HCT116 (cell line): ENCODE results near the gene LIPT1. TPM values are rescaled to one million over a fixed set of nuclear protein-coding genes. Genes with fewer than 3 reads are reported as not detected.

Experiments used
- ATAC-seq: fragments of 200-7000 bp; cut with Tn5 transposase; 2 replicates; pipeline ENCODE4 v1.9.1; 2020; ENCODE audit warnings: mild to moderate bottlenecking, moderate library complexity
- BruUV-seq: library from RNA; stranded (reverse); fragments of 400-500 nt; replicated peaks from 2 replicates; lab custom pipeline; 2021; lab: Mats Ljungman, UMichigan
- CTCF ChIA-PET: fragments of 300-600 bp; sonication (Branson Sonifier 250); formaldehyde crosslinking; loops from one replicate; lab custom pipeline; 2021; ENCODE audit warnings: antibody characterized with exemption; lab: Charles Lee
- POLR2A ChIA-PET: fragments of 300-600, 350-600 bp; sonication (Branson Sonifier 250); formaldehyde crosslinking; loops from one replicate; lab custom pipeline; 2021; ENCODE audit warnings: antibody characterized with exemption; lab: Charles Lee
- RAD21 ChIA-PET, 2 experiments: fragments of 300-600 bp; sonication (Branson Sonifier 250); formaldehyde crosslinking; loops; one replicate each; lab custom pipeline; 2023; ENCODE audit warnings: low total read pairs in 2 of 2; ENCODE audit not compliant: uncharacterized antibody in 2 of 2, unreplicated experiment in 2 of 2, low non-redundant PET in 1 of 2; lab: Charles Lee
- DNase-seq: peaks from one replicate; pipeline ENCODE4 v3.0.0-alpha.2; 2010; ENCODE audit warnings: low read depth, low spot score
- H2AFZ ChIP-seq: fragments of 200-600 bp; shearing (Covaris generic), sonication (generic); 2 replicates; pipeline ENCODE4 v1.6.1; 2017; ENCODE audit warnings: low read depth, mixed run types, mixed read lengths, antibody characterized with exemption, low read length; ENCODE audit not compliant: poor library complexity, severe bottlenecking
- H3K27ac ChIP-seq: 2 replicates; pipeline ENCODE4 v1.5.1; 2012; ENCODE audit warnings: low read depth, low read length
- H3K27me3 ChIP-seq: fragments of 200-600 bp; sonication (generic); 2 replicates; pipeline ENCODE4 v1.6.1; 2016; ENCODE audit warnings: mixed run types, low read length, mixed read lengths; ENCODE audit not compliant: insufficient read depth
- H3K36me3 ChIP-seq, 2 experiments: fragments of 200-500 bp in 1 of 2; fragments of 200-600 bp in 1 of 2; sonication (Bioruptor generic) in 1 of 2; sonication (generic) in 1 of 2; 2 replicates each; pipeline versions ENCODE4 v1.5.1 to v1.6.1; 2014 to 2016; ENCODE audit warnings: low read length in 2 of 2, inconsistent platforms in 1 of 2, mixed read lengths in 1 of 2, mixed run types in 1 of 2; ENCODE audit not compliant: insufficient read depth in 2 of 2, control insufficient read depth in 1 of 2
- H3K4me1 ChIP-seq, 2 experiments: fragments of 200-600 bp in 1 of 2; sonication (generic) in 1 of 2; 2 replicates each; pipeline versions ENCODE4 v1.5.1 to v1.6.1; 2012 to 2017; ENCODE audit warnings: low read length in 2 of 2, inconsistent platforms in 1 of 2, mild to moderate bottlenecking in 1 of 2, mixed read lengths in 1 of 2, mixed run types in 1 of 2, moderate library complexity in 1 of 2; ENCODE audit not compliant: insufficient read depth in 2 of 2, control insufficient read depth in 1 of 2
- H3K4me2 ChIP-seq: fragments of 200-600 bp; sonication (generic); 2 replicates; pipeline ENCODE4 v1.6.1; 2017; ENCODE audit warnings: mixed run types, low read length, mixed read lengths
- H3K4me3 ChIP-seq, 2 experiments: fragments of 200-600 bp in 1 of 2; sonication (generic) in 1 of 2; replicated peaks in 1 of 2; 2 replicates each; pipeline ENCODE4 v1.5.1; 2011 to 2016; ENCODE audit warnings: low read length in 2 of 2, control low read depth in 1 of 2, low read depth in 1 of 2, mild to moderate bottlenecking in 1 of 2, mixed read lengths in 1 of 2, mixed run types in 1 of 2
- H3K79me2 ChIP-seq: fragments of 200-600 bp; sonication (generic); 2 replicates; pipeline ENCODE4 v1.6.1; 2017; ENCODE audit warnings: mild to moderate bottlenecking, mixed run types, low read length, moderate library complexity, mixed read lengths; ENCODE audit not compliant: insufficient read depth
- H3K9ac ChIP-seq: fragments of 200-600 bp; sonication (generic); 2 replicates; pipeline ENCODE4 v1.6.1; 2016; ENCODE audit warnings: low read length, mixed read lengths
- H3K9me2 ChIP-seq: fragments of 200-600 bp; sonication (generic), shearing (Covaris generic); 2 replicates; pipeline ENCODE4 v1.6.1; 2017; ENCODE audit warnings: mixed run types, mild to moderate bottlenecking, moderate library complexity; ENCODE audit not compliant: insufficient read depth
- H3K9me3 ChIP-seq, 2 experiments: fragments of 200-500 bp in 1 of 2; fragments of 200-600 bp in 1 of 2; sonication (Bioruptor generic) in 1 of 2; sonication (generic) in 1 of 2; 2 replicates each; pipeline ENCODE4 v1.6.1; 2014 to 2017; ENCODE audit warnings: low read length in 2 of 2, mixed read lengths in 2 of 2, inconsistent platforms in 1 of 2, low read depth in 1 of 2, mild to moderate bottlenecking in 1 of 2, mixed run types in 1 of 2, moderate library complexity in 1 of 2; ENCODE audit not compliant: control insufficient read depth in 1 of 2, insufficient read depth in 1 of 2
- H4K20me1 ChIP-seq: fragments of 200-600 bp; sonication (generic), shearing (Covaris generic); 2 replicates; pipeline ENCODE4 v1.6.1; 2017; ENCODE audit warnings: mixed run types, mild to moderate bottlenecking, moderate library complexity; ENCODE audit not compliant: insufficient read depth
- ATF3 ChIP-seq: IDR thresholded peaks from 2 replicates; pipeline ENCODE4 v1.6.1; 2012
- CBX3 ChIP-seq: IDR thresholded peaks from 2 replicates; pipeline ENCODE4 v1.6.1; 2012; ENCODE audit warnings: low read depth
- CEBPB ChIP-seq: IDR thresholded peaks from 2 replicates; pipeline ENCODE4 v1.6.1; 2012; ENCODE audit warnings: low read depth
- CTCF ChIP-seq, 3 experiments: fragments of 200-600 bp in 1 of 3; sonication (generic) in 1 of 3; IDR thresholded peaks in 2 of 3; conservative IDR thresholded peaks in 1 of 3; 2 replicates each; pipeline ENCODE4 v1.5.1; 2012 to 2017; ENCODE audit warnings: low read depth in 2 of 3, low read length in 2 of 3, antibody characterized with exemption in 1 of 3, borderline replicate concordance in 1 of 3, control low read depth in 1 of 3, mild to moderate bottlenecking in 1 of 3, mixed read lengths in 1 of 3, mixed run types in 1 of 3, moderate library complexity in 1 of 3; ENCODE audit not compliant: insufficient read depth in 1 of 3
- EGR1 ChIP-seq: IDR thresholded peaks from 2 replicates; pipeline ENCODE4 v1.6.1; 2012; ENCODE audit warnings: low read depth
- ELF1 ChIP-seq: IDR thresholded peaks from 2 replicates; pipeline ENCODE4 v1.6.1; 2012; ENCODE audit warnings: low read depth, borderline replicate concordance
- EZH2 ChIP-seq: fragments of 200-600 bp; sonication (generic); IDR thresholded peaks from 2 replicates; pipeline ENCODE4 v1.6.1; 2017; ENCODE audit warnings: antibody characterized with exemption, mixed run types
- FOSL1 ChIP-seq: IDR thresholded peaks from 2 replicates; pipeline ENCODE4 v1.6.1; 2012; ENCODE audit warnings: low read depth
- JUND ChIP-seq: IDR thresholded peaks from 2 replicates; pipeline ENCODE4 v1.6.1; 2012
- POLR2A ChIP-seq: IDR thresholded peaks from 2 replicates; pipeline ENCODE4 v1.7.0; 2011; ENCODE audit warnings: borderline replicate concordance; ENCODE audit not compliant: insufficient read depth, insufficient read length; ENCODE audit errors: extremely low read depth
- POLR2AphosphoS5 ChIP-seq: IDR thresholded peaks from 2 replicates; pipeline ENCODE4 v1.6.1; 2011; ENCODE audit warnings: mild to moderate bottlenecking, low read depth, low read length, moderate library complexity
- RAD21 ChIP-seq: IDR thresholded peaks from 2 replicates; pipeline ENCODE4 v1.6.1; 2012; ENCODE audit warnings: low read depth, mild to moderate bottlenecking
- REST ChIP-seq: IDR thresholded peaks from 2 replicates; pipeline ENCODE4 v1.6.1; 2012; ENCODE audit warnings: low read depth
- SIN3A ChIP-seq: IDR thresholded peaks from 2 replicates; pipeline ENCODE4 v1.6.1; 2012; ENCODE audit warnings: low read depth
- SP1 ChIP-seq: IDR thresholded peaks from 2 replicates; pipeline ENCODE4 v1.6.1; 2012; ENCODE audit warnings: low read depth
- SRF ChIP-seq: IDR thresholded peaks from 2 replicates; pipeline ENCODE4 v1.6.1; 2012; ENCODE audit warnings: low read depth
- ZBTB33 ChIP-seq: IDR thresholded peaks from 2 replicates; pipeline ENCODE4 v1.6.1; 2011; ENCODE audit warnings: mild to moderate bottlenecking, low read length, moderate library complexity; ENCODE audit not compliant: insufficient replicate concordance; ENCODE audit errors: extremely low read depth
- ZFX ChIP-seq: fragments of 450-650 bp; IDR thresholded peaks from 2 replicates; pipeline ENCODE4 v1.6.1; 2017
- ZNF274 ChIP-seq: fragments of 200-500 bp; sonication (Bioruptor generic); IDR thresholded peaks from 2 replicates; pipeline ENCODE4 v1.6.1; 2014; ENCODE audit warnings: mild to moderate bottlenecking, low read depth, low read length, inconsistent platforms
- intact Hi-C: fragments of 100-400 bp; cut with micrococcal nuclease; formaldehyde crosslinking; loops from 2 replicates; pipeline ENCODE4 v1.10.0; 2022
- total RNA-seq: library from RNA; stranded (reverse); gene quantifications from one replicate; pipeline ENCODE4 v1.2.1, GENCODE V29; 2021; ENCODE audit not compliant: unreplicated experiment

The LIPT1 gene
- total RNA-seq, 1 experiment from 2014 or later, result 8.5 TPM

- ChIA-PET CTCF (interaction anchor here (0.5 to 1.5 kb wide), 3 partner anchors 156 to 376 kb away, joined by 3 to 7 read pairs (median 4); partner anchors contain the start of genes EIF5B and TXNDC9), POLR2A (interaction anchor here (0.6 to 2.1 kb wide), 2 partner anchors 40 to 193 kb away, joined by 3 to 6 read pairs; partner anchors contain the start of gene C2orf15), RAD21 (interaction anchor here in 1 of 2 experiments (0.6 kb wide), 1 partner anchor 323 kb away, joined by 3 read pairs; no protein-coding TSS in a partner anchor)
- H3K4me2 ChIP-seq, result peak within 1 kb of the TSS; percentile 81
- no peaks in the 10 kb centered on the region for H3K36me3 ChIP-seq
- peak; percentile 92 for DNase-seq
- H3K4me1 ChIP-seq, result peaks cover 9 to 21% of the 10 kb centered on the region in 2 experiments; a peak in 3 of 4 replicates
- peaks cover 78% of the 10 kb centered on the region for H3K79me2 ChIP-seq
- no peaks in the 10 kb centered on the region for H3K27me3 ChIP-seq
- peak; percentile 88 for ATAC-seq
- H3K9ac ChIP-seq, result peak within 1 kb of the TSS; percentile 91
- no peaks in the 10 kb centered on the region for H3K9me2 ChIP-seq
- H3K9me3 ChIP-seq, result no peaks in the 10 kb centered on the region
- BruUV-seq, result TSS peak; percentile 82
- no peaks in the 10 kb centered on the region for H4K20me1 ChIP-seq
- intact Hi-C loops, result loop anchor here (1.0 to 2.0 kb wide), 2 partner anchors 155 to 310 kb away; partner anchors contain the start of genes REV1 and TXNDC9
- peak within 1 kb of the TSS; percentile 67 for H3K27ac ChIP-seq
- H2AFZ ChIP-seq, result peak within 1 kb of the TSS; percentile 38
- H3K4me3 ChIP-seq, result peak within 1 kb of the TSS; percentile 72 to 78
- TF ChIP-seq ATF3 (no peak), ELF1 (peak; percentile 96), SIN3A (peak; percentile 95), FOSL1 (no peak), REST (no peak), POLR2AphosphoS5 (peak; percentile 85), ZFX (peak; percentile 61; the same call in 1 of the 2 replicates), SRF (peak; percentile 77; the same call in 1 of the 2 replicates), RAD21 (no peak), EGR1 (peak; percentile 66), CTCF (IDR thresholded peaks at IDR 0.05 in 2 of 3, conservative IDR thresholded peaks at IDR 0.05 in 1 of 3; ENCODE audit: borderline replicate concordance in 1 of 3, insufficient read depth in 1 of 3, low read depth in 2 of 3, low read length in 2 of 3) (no peak), CBX3 (peak; percentile 96), EZH2 (no peak), ZNF274 (no peak), ZBTB33 (peak; percentile 82), CEBPB (no peak), SP1 (peak; percentile 71), POLR2A (peak; percentile 82), JUND (0 out of 2 replicates have a peak, but pooled peaks have one; percentile 2)
Measured at GRCh38 chr2:99180755-99181623, 26.2 kb downstream of the LIPT1 start, which contains the start of the genes MITD1 and MRPL30. Gene MITD1, minus strand, starts transcription at chr2:99181058. Its CDS starts 77 bp downstream, at chr2:99180981. Gene MRPL30, plus strand, starts transcription at chr2:99181184. Its CDS starts 5,020 bp downstream, at chr2:99186204.
